Measurements from ENCODE around the gene BNIP5.

Gene BNIP5

DNA sequence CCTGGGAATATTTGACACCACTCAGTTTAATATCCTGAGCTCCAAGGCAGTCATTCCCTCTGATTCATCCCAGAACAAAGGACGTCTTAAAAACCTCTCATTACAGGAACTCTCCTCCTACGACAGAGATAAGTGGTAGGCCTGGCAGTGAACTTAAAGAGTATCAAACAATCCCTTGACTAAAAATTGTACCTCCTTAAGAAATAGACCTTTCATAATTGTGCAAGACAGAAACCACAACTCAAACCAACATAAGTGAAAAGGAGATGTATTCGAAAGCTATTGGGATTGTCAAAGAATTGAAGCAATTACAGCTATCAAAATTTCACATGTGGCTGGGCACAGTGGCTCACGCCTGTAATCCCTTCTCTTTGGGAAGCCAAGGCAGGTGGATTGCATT, 19.1 kb upstream of the BNIP5 start:
- Histone ChIP-seq H3K36me3 (no peaks in the 10 kb centered on the region), H3K4me3 (ENCODE audit: low read depth, low read length) (no peak overlapping the region), H3K27me3 (no peaks in the 10 kb centered on the region), H3K9me3 (no peaks in the 10 kb centered on the region), H3K4me1 (peaks cover 10% of the 10 kb centered on the region)
- TF ChIP-seq, protein P1, sequence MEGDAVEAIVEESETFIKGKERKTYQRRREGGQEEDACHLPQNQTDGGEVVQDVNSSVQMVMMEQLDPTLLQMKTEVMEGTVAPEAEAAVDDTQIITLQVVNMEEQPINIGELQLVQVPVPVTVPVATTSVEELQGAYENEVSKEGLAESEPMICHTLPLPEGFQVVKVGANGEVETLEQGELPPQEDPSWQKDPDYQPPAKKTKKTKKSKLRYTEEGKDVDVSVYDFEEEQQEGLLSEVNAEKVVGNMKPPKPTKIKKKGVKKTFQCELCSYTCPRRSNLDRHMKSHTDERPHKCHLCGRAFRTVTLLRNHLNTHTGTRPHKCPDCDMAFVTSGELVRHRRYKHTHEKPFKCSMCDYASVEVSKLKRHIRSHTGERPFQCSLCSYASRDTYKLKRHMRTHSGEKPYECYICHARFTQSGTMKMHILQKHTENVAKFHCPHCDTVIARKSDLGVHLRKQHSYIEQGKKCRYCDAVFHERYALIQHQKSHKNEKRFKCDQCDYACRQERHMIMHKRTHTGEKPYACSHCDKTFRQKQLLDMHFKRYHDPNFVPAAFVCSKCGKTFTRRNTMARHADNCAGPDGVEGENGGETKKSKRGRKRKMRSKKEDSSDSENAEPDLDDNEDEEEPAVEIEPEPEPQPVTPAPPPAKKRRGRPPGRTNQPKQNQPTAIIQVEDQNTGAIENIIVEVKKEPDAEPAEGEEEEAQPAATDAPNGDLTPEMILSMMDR (IDR thresholded peaks at IDR 0.05; ENCODE audit: low read depth, low read length): no peak
- no peak for DNase-seq

DNA sequence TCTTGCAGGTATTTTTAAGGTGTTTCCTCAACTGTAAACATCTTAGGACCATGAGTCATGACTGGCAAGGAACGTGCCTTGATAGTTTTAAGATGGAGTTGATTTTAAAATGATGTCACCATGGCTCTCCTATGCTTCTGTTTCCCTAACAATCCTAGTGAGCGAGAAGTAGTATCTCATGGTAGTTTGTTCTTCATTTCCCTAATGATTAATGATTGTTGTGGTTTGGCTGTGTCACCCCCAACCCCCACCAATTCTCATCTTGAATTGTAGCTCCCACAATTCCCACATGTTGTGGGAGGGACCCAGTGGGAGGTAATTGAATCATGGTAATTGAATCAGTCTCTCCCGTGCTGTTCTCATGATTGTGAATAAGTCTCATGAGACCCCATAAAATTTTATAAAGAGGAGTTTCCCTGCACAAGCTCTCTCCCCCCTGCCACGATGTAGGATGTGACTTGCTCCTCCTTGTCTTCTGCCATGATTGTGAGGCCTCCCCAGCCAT, 16.8 kb upstream of the BNIP5 start:
- Histone ChIP-seq H3K9me3 (no peaks in the 10 kb centered on the region), H3K36me3 (no peaks in the 10 kb centered on the region), H3K4me1 (peaks cover 9% of the 10 kb centered on the region; the same call in 1 of the 2 replicates), H3K4me3 (ENCODE audit: low read depth, low read length) (no peak overlapping the region), H3K27me3 (no peaks in the 10 kb centered on the region)
- DNase-seq: no peak
- TF ChIP-seq, protein P1 (IDR thresholded peaks at IDR 0.05; ENCODE audit: low read depth, low read length): no peak

DNA sequence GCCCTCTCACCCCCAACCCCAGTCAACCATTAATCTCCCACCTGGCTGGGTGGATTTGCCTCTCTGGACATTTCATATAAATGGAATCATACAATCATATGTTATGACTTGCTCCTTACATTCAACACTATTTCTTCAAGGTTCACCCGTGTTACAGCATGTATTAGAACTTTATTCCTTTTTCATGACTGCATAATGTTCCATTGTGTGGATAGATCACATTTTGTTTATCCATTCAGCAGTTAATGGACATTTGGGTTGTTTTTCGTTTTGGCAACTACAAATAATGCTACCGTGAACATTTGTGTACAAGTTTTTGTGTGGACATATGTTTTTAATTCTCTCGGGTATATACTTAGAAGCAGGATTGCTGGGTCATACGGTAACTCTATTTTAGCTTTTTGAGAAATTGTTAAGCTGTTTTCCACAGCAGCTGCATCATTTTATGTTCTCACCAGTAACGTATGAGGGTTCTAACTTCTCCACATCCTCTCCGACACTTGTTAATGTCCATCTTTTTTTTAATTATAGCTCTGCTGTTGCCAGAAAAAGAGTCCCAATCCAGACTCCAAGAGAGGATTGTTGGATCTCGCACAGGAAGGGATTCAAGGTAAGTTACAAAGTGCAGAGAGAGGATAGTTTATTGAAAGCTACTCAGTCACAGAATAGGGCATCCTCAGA, 15.9 kb upstream of the BNIP5 start:
- no peaks in the 10 kb centered on the region for H3K9me3 ChIP-seq
- H3K27me3 ChIP-seq: no peaks in the 10 kb centered on the region
- no peaks in the 10 kb centered on the region for H3K36me3 ChIP-seq
- TF ChIP-seq, protein P1 (IDR thresholded peaks at IDR 0.05; ENCODE audit: low read depth, low read length): no peak
- H3K4me1 ChIP-seq: peaks cover 9% of the 10 kb centered on the region; the same call in 1 of the 2 replicates
- DNase-seq: no peak
- H3K4me3 ChIP-seq (ENCODE audit: low read depth, low read length): no peak overlapping the region

DNA sequence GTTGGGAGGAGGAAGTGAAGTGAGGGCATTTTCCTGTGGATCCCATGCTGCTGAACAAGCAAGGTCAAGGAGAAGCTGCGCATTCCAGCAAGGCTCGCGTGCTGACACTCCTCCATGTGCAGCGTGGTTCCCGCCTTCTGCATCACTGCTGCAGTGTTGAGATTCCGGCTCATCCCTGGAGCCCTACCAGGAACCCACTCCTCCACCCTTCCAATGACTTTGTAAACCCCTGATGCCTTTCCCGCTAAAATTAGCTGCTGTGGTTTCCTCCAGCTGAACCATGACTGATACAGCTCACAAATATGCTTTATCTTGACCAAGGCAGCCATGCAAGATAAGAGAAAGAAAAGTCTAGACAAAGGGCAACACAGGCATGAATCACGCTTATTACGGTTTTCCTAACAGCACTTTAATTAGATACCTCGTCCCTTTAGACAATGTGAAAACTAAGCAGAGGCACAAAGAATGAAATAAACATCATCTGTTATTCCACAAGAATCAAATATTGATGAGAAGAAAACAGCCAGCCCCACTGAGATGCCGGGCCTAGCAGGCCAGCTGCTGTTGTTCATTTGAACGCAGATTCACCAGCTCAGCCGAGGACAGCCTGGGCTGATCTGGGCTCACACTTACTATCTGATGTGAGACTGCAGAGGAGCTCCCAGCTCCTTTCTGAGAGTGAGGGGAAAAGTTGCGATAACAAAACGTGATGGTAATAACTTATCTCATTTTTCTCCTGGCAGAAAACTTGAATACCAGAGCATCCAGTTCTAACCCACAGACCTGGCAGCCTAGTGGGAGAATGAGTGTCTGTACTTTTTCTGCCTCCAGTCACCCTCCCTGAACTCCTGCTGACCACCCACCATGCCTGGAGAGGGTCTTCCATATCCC, 14.2 kb upstream of the BNIP5 start:
- Histone ChIP-seq H3K4me3 (ENCODE audit: low read depth, low read length) (no peak overlapping the region), H3K27me3 (no peaks in the 10 kb centered on the region), H3K4me1 (peaks cover 9% of the 10 kb centered on the region; the same call in 1 of the 2 replicates), H3K9me3 (no peaks in the 10 kb centered on the region), H3K36me3 (no peaks in the 10 kb centered on the region)
- no peak for DNase-seq
- TF ChIP-seq, protein P1 (IDR thresholded peaks at IDR 0.05; ENCODE audit: low read depth, low read length): no peak

DNA sequence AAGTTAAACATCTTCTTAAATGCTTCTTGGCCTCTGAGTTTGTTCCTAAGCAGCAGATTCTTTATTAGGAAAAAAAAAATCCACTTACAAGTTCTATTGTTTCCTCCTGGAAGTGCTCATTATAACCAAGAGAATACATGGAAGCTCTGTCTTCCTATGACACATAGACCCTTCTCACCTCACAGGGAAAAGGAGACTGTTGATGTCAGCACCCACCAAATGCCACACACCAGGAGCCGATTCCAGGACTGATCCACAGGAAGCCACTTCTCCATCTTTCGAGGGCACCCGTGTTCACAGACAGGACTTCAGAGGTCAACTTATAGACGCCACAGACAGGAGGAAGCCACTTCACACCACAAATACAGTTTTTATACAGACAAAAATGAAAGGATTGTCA, 13.4 kb upstream of the BNIP5 start:
- H3K4me3 ChIP-seq (ENCODE audit: low read depth, low read length): no peak overlapping the region
- no peaks in the 10 kb centered on the region for H3K27me3 ChIP-seq
- TF ChIP-seq, protein P1 (IDR thresholded peaks at IDR 0.05; ENCODE audit: low read depth, low read length): no peak
- DNase-seq: no peak
- no peaks in the 10 kb centered on the region for H3K36me3 ChIP-seq
- no peaks in the 10 kb centered on the region for H3K9me3 ChIP-seq
- peaks cover 9% of the 10 kb centered on the region; the same call in 1 of the 2 replicates for H3K4me1 ChIP-seq
